Tibial nerve (tissue), 3 donors: Measurements from ENCODE around the gene AIMP1.

Experiments
- CTCF ChIP-seq, 5 experiments: fragments of 200-600 bp in 3 of 5; fragments of 450-650 bp in 2 of 5; sonication (generic) in 3 of 5; IDR thresholded peaks; one replicate each; pipeline ENCODE4 v1.5.1; 2016 to 2019; ENCODE audit warnings: antibody characterized with exemption in 5 of 5, mild to moderate bottlenecking in 3 of 5, moderate library complexity in 2 of 5
- POLR2A ChIP-seq, 2 donors: fragments of 450-650 bp; IDR thresholded peaks; one replicate each; pipeline ENCODE4 v1.6.1; 2017; ENCODE audit warnings: antibody characterized with exemption in 2 of 2, mild to moderate bottlenecking in 2 of 2, moderate library complexity in 2 of 2

GRCh38 chr4:106366026-106366425 lies 49.7 kb downstream of the AIMP1 start:
- no peak for TF ChIP-seq CTCF (IDR thresholded peaks at IDR 0.05)
- no peak for TF ChIP-seq POLR2A (IDR thresholded peaks at IDR 0.05)
